Measurements from ENCODE around the gene FAIM2.

FAIM2 gene

GRCh38 chr12:49941556-49942511, 38.1 kb upstream of the FAIM2 start:
- TF ChIP-seq CTCF (IDR thresholded peaks at IDR 0.05; ENCODE audit: insufficient read depth, low read length, missing control alignments): no peak
- ChIA-PET CTCF (interaction anchor here (0.7 to 5.2 kb wide), 10 partner anchors 9 to 179 kb away, joined by 3 to 39 read pairs (median 4); no protein-coding TSS in a partner anchor), POLR2A (no interaction called here)
- DNase-seq (ENCODE audit: low read depth, low spot score): no peak
- no peak overlapping the region for H3K4me3 ChIP-seq (ENCODE audit: low read depth, low read length)

GRCh38 chr12:49939707-49940106, 36.0 kb upstream of the FAIM2 start:
- ChIA-PET POLR2A (no interaction called here), CTCF (interaction anchor here (0.6 to 5.2 kb wide), 6 partner anchors 10 to 572 kb away, joined by 3 to 39 read pairs (median 3); no protein-coding TSS in a partner anchor)
- TF ChIP-seq CTCF (IDR thresholded peaks at IDR 0.05; ENCODE audit: insufficient read depth, low read length, missing control alignments): no peak
- H3K4me3 ChIP-seq (ENCODE audit: low read depth, low read length): no peak overlapping the region
- no peak for DNase-seq (ENCODE audit: low read depth, low spot score)

- ChIA-PET CTCF (interaction anchor here (0.6 to 5.2 kb wide), 5 partner anchors 10 to 572 kb away, joined by 3 to 39 read pairs (median 3); no protein-coding TSS in a partner anchor), POLR2A (no interaction called here)
- DNase-seq (ENCODE audit: low read depth, low spot score): no peak
- no peak for TF ChIP-seq CTCF (IDR thresholded peaks at IDR 0.05; ENCODE audit: insufficient read depth, low read length, missing control alignments)
- H3K4me3 ChIP-seq (ENCODE audit: low read depth, low read length): no peak overlapping the region
These were observed 35.6 kb upstream of the FAIM2 start for GRCh38 chr12:49939307-49939706.

DNA sequence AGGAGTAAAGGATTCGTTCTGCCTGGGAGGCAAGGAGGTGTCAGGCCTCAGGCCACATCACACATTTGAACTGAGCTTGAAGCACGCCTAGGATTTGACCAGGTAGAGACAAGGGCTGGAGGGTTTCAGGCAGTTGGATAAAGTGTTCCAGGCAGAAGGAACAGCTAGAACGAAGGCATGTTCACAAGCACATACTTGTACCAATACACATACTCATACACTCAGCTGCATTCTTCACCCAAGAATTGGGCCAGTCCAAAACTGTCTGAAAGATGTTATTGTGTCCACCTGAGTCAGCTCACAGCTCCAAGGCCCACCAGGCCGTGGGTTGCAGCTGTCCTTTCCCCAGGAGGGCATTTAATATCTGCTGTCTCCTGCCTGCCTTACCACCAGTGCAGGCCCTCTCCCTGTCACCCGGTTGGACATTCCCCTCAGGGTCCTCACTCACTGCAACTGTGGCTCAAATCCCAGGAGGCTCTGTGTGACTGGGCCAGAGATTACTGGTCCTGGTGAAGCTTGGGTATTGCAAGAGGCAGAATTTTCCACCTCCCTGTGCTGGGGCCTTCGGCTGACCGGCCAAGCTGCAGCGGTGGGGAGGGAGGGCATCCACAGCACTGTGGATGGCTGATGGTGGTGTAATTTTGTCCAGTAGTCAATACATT, 34.1 kb upstream of the FAIM2 start:
- CTCF ChIA-PET: interaction anchor here (0.7 to 11.8 kb wide), 5 partner anchors 10 to 174 kb away, joined by 3 to 173 read pairs (median 5); partner anchors contain the start of gene COX14
- no peak for TF ChIP-seq CTCF (IDR thresholded peaks at IDR 0.05; ENCODE audit: insufficient read depth, low read length, missing control alignments)
- no peak overlapping the region for H3K4me3 ChIP-seq (ENCODE audit: low read depth, low read length)
- DNase-seq (ENCODE audit: low read depth, low spot score): no peak
- POLR2A ChIA-PET: no interaction called here

- no peak overlapping the region for H3K4me3 ChIP-seq (ENCODE audit: low read depth, low read length)
- ChIA-PET POLR2A (no interaction called here), CTCF (interaction anchor here (0.7 to 11.8 kb wide), 5 partner anchors 9 to 175 kb away, joined by 3 to 173 read pairs (median 5); partner anchors contain the start of gene COX14)
- no peak for TF ChIP-seq CTCF (IDR thresholded peaks at IDR 0.05; ENCODE audit: insufficient read depth, low read length, missing control alignments)
- DNase-seq (ENCODE audit: low read depth, low spot score): no peak
These were observed 33.2 kb upstream of the FAIM2 start for GRCh38 chr12:49936925-49937324.

DNA sequence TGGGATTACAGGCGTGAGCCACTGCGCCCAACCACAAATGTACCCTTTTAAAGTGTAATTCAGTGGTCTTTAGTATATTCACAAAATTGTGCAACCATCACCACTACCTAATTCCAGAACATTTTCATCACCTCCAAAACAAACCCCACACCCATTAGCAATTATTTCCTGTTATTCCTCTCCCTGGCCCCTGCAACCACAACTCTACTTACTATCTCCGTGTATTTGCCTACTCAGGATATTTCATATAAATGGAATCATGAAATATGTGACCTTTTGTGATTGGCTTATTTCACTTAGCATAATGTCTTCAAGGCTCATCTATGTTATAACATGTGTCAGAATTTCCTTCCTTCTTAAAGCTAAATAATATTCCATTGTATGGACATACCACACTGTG, 30.8 kb upstream of the FAIM2 start:
- ChIA-PET CTCF (interaction anchor here (1.4 to 11.8 kb wide), 4 partner anchors 9 to 68 kb away, joined by 4 to 173 read pairs (median 12); no protein-coding TSS in a partner anchor), POLR2A (no interaction called here)
- TF ChIP-seq CTCF (IDR thresholded peaks at IDR 0.05; ENCODE audit: insufficient read depth, low read length, missing control alignments): no peak
- no peak for DNase-seq (ENCODE audit: low read depth, low spot score)
- no peak overlapping the region for H3K4me3 ChIP-seq (ENCODE audit: low read depth, low read length)

Data from AG04449 (cell line).